NCI-H187 (cell line): Measurements from ENCODE around the gene PNLIPRP2.

ENCODE experiments used
- DNase-seq, 2 experiments: peaks; one replicate each; lab custom pipeline; 2025; lab: John Stamatoyannopoulos, UW

The PNLIPRP2 gene

GRCh38 chr10:116683821-116684220, 63.1 kb downstream of the PNLIPRP2 start:
- no peak for DNase-seq

- DNase-seq: no peak
Measured at GRCh38 chr10:116684781-116685180, 64.0 kb downstream of the PNLIPRP2 start.

- no peak for DNase-seq
Measured at GRCh38 chr10:116685807-116686206, 65.1 kb downstream of the PNLIPRP2 start.

GRCh38 chr10:116686632-116687031, 65.9 kb downstream of the PNLIPRP2 start:
- DNase-seq: no peak

- no peak for DNase-seq
Measured at GRCh38 chr10:116687633-116688032, 66.9 kb downstream of the PNLIPRP2 start.

- no peak for DNase-seq
Measured at GRCh38 chr10:116688241-116688711, 67.5 kb downstream of the PNLIPRP2 start.

- no peak for DNase-seq
Measured at GRCh38 chr10:116688741-116689495, 68.2 kb downstream of the PNLIPRP2 start.

- no peak for DNase-seq
Measured at GRCh38 chr10:116689744-116690143, 69.0 kb downstream of the PNLIPRP2 start.

- no peak for DNase-seq
Measured at GRCh38 chr10:116690356-116691322, 69.9 kb downstream of the PNLIPRP2 start.

GRCh38 chr10:116691635-116692034, 70.9 kb downstream of the PNLIPRP2 start:
- DNase-seq: no peak

- no peak for DNase-seq
Measured at GRCh38 chr10:116692225-116692624, 71.5 kb downstream of the PNLIPRP2 start.

GRCh38 chr10:116694243-116694926, 73.6 kb downstream of the PNLIPRP2 start:
- DNase-seq: no peak
